Skeletal muscle tissue (tissue), 4 donors: ENCODE measurements around the gene PCBP4. TPM values are rescaled to one million over a fixed set of nuclear protein-coding genes. Genes with fewer than 3 reads are reported as not detected.

Source experiments
- H3K27ac ChIP-seq: one replicate; pipeline ENCODE4 v1.7.0; 2013; ENCODE audit warnings: mild to moderate bottlenecking, low read depth, low read length, inconsistent platforms
- H3K27me3 ChIP-seq, 3 donors: one replicate each; pipeline ENCODE4 v1.7.0; 2013; ENCODE audit warnings: low read length in 3 of 3; ENCODE audit not compliant: control insufficient read depth in 3 of 3, insufficient read depth in 3 of 3
- H3K36me3 ChIP-seq, 3 donors: one replicate each; pipeline ENCODE4 v1.7.0; 2013; ENCODE audit warnings: low read length in 3 of 3; ENCODE audit not compliant: control insufficient read depth in 3 of 3, insufficient read depth in 3 of 3
- H3K4me1 ChIP-seq, 3 donors: one replicate each; pipeline ENCODE4 v1.7.0; 2013; ENCODE audit warnings: low read length in 3 of 3, mild to moderate bottlenecking in 3 of 3; ENCODE audit not compliant: control insufficient read depth in 3 of 3, insufficient read depth in 3 of 3
- H3K4me3 ChIP-seq, 3 donors: one replicate each; pipeline ENCODE4 v1.7.0; 2013; ENCODE audit warnings: low read length in 3 of 3
- H3K9ac ChIP-seq, 3 donors: one replicate each; pipeline ENCODE4 v1.7.0; 2013; ENCODE audit warnings: low read length in 3 of 3, mild to moderate bottlenecking in 3 of 3, moderate library complexity in 2 of 3, low read depth in 1 of 3
- H3K9me3 ChIP-seq, 3 donors: one replicate each; pipeline ENCODE4 v1.7.0; 2013; ENCODE audit warnings: low read length in 3 of 3; ENCODE audit not compliant: control insufficient read depth in 3 of 3
- total RNA-seq: library from RNA; depleted of rRNA; stranded (reverse); fragments of >200 nt; gene quantifications from one replicate; pipeline ENCODE4 v1.2.3, GENCODE V29; 2014
- donor health status: Osteomylitis.

The PCBP4 gene
- total RNA-seq: 33.4 TPM

GRCh38 chr3:51967384-51968169, at the start of gene PCBP4:
PCBP4 (minus strand) TSS chr3:51967454; CDS start chr3:51961240, 6,214 bp downstream.
- no peaks in the 10 kb centered on the region for H3K27me3 ChIP-seq
- peak within 1 kb of the TSS; percentile 80 for H3K27ac ChIP-seq
- H3K4me3 ChIP-seq: peak within 1 kb of the TSS; percentile 74 to 97 (median 91)
- peaks cover 0 to 3% (median 2%) of the 10 kb centered on the region in 3 donors for H3K36me3 ChIP-seq
- peak within 1 kb of the TSS; percentile 81 to 98 (median 94) for H3K9ac ChIP-seq
- H3K4me1 ChIP-seq: peaks cover 63 to 83% (median 73%) of the 10 kb centered on the region in 3 donors
- no peaks in the 10 kb centered on the region for H3K9me3 ChIP-seq

GRCh38 chr3:52015438-52016228, 48.4 kb upstream of the PCBP4 start:
- Histone ChIP-seq H3K9ac (peak overlapping the region in 2 of 3 donors; percentile 40 to 43), H3K4me3 (no peak overlapping the region), H3K27me3 (no peaks in the 10 kb centered on the region), H3K36me3 (no peaks in the 10 kb centered on the region), H3K9me3 (no peaks in the 10 kb centered on the region), H3K27ac (no peak overlapping the region), H3K4me1 (peaks cover 63 to 87% (median 83%) of the 10 kb centered on the region in 3 donors)

GRCh38 chr3:52014613-52015012, 47.4 kb upstream of the PCBP4 start:
- no peaks in the 10 kb centered on the region for H3K9me3 ChIP-seq
- no peak overlapping the region for H3K4me3 ChIP-seq
- no peak overlapping the region for H3K27ac ChIP-seq
- H3K36me3 ChIP-seq: no peaks in the 10 kb centered on the region
- H3K4me1 ChIP-seq: peaks cover 53 to 76% (median 74%) of the 10 kb centered on the region in 3 donors
- no peaks in the 10 kb centered on the region for H3K27me3 ChIP-seq
- H3K9ac ChIP-seq: no peak overlapping the region

- Histone ChIP-seq H3K4me1 (peaks cover 48 to 71% (median 70%) of the 10 kb centered on the region in 3 donors), H3K27me3 (no peaks in the 10 kb centered on the region), H3K36me3 (no peaks in the 10 kb centered on the region), H3K9ac (no peak overlapping the region), H3K27ac (no peak overlapping the region), H3K9me3 (no peaks in the 10 kb centered on the region), H3K4me3 (no peak overlapping the region)
These were observed 46.7 kb upstream of the PCBP4 start for GRCh38 chr3:52013802-52014598.

- Histone ChIP-seq H3K36me3 (no peaks in the 10 kb centered on the region), H3K4me1 (peaks cover 37 to 62% (median 59%) of the 10 kb centered on the region in 3 donors), H3K9ac (peak overlapping the region in 1 of 3 donors; percentile 20), H3K27ac (no peak overlapping the region), H3K4me3 (peak overlapping the region; percentile 27 to 52 (median 38)), H3K27me3 (no peaks in the 10 kb centered on the region), H3K9me3 (no peaks in the 10 kb centered on the region)
These were observed 45.4 kb upstream of the PCBP4 start for GRCh38 chr3:52012699-52013098.

- Histone ChIP-seq H3K27ac (no peak overlapping the region), H3K36me3 (no peaks in the 10 kb centered on the region), H3K9ac (no peak overlapping the region), H3K27me3 (no peaks in the 10 kb centered on the region), H3K9me3 (no peaks in the 10 kb centered on the region), H3K4me1 (peaks cover 41 to 61% (median 59%) of the 10 kb centered on the region in 3 donors), H3K4me3 (no peak overlapping the region)
These were observed 43.2 kb upstream of the PCBP4 start for GRCh38 chr3:52010431-52010830.

GRCh38 chr3:52007291-52007690, 40.0 kb upstream of the PCBP4 start:
- H3K36me3 ChIP-seq: no peaks in the 10 kb centered on the region
- H3K27me3 ChIP-seq: no peaks in the 10 kb centered on the region
- no peak overlapping the region for H3K4me3 ChIP-seq
- H3K9me3 ChIP-seq: no peaks in the 10 kb centered on the region
- peak overlapping the region in 1 of 3 donors; percentile 54 for H3K9ac ChIP-seq
- H3K4me1 ChIP-seq: peaks cover 40 to 45% (median 45%) of the 10 kb centered on the region in 3 donors
- no peak overlapping the region for H3K27ac ChIP-seq

- Histone ChIP-seq H3K4me3 (no peak overlapping the region), H3K9ac (peak overlapping the region in 1 of 3 donors; percentile 33), H3K4me1 (peaks cover 37 to 42% (median 42%) of the 10 kb centered on the region in 3 donors), H3K27me3 (no peaks in the 10 kb centered on the region), H3K36me3 (no peaks in the 10 kb centered on the region), H3K9me3 (no peaks in the 10 kb centered on the region), H3K27ac (no peak overlapping the region)
These were observed 39.5 kb upstream of the PCBP4 start for GRCh38 chr3:52006820-52007133.

GRCh38 chr3:52006017-52006819, 39.0 kb upstream of the PCBP4 start:
- Histone ChIP-seq H3K27me3 (no peaks in the 10 kb centered on the region), H3K4me1 (peaks cover 40 to 47% (median 46%) of the 10 kb centered on the region in 3 donors), H3K9ac (peak overlapping the region in 1 of 3 donors; percentile 33), H3K9me3 (no peaks in the 10 kb centered on the region), H3K27ac (no peak overlapping the region), H3K4me3 (no peak overlapping the region), H3K36me3 (no peaks in the 10 kb centered on the region)
